Activated CD4-positive, alpha-beta T cell treated with anti-CD3 and anti-CD28 coated beads for 1 hour (primary cell): Measurements from ENCODE around the gene MYO16.

ENCODE experiments used
- DNase-seq: peaks from one replicate; pipeline ENCODE4 v3.0.0-alpha.2; 2020

Gene MYO16

DNA sequence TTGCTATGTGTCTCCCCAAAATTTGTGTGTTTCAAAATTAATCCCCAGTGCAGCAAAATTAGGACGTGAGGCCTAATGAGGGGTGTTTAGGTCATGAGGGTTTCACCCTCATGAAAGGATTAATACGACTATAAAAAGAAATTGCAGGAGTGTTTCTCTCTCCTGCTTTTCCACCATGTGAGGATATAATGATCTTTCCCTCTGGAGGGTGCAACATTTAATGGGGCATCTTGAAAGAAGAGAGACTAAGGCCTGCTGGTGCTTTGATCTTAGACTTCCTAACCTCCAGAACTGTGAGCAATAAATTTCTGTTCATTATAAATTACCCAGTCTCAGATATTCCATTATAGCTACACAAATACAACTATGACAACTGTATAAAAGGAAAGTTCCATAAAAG, 183.2 kb downstream of the MYO16 start:
- no peak for DNase-seq

GRCh38 chr13:108813587-108814170, 184.3 kb downstream of the MYO16 start:
- no peak for DNase-seq

DNA sequence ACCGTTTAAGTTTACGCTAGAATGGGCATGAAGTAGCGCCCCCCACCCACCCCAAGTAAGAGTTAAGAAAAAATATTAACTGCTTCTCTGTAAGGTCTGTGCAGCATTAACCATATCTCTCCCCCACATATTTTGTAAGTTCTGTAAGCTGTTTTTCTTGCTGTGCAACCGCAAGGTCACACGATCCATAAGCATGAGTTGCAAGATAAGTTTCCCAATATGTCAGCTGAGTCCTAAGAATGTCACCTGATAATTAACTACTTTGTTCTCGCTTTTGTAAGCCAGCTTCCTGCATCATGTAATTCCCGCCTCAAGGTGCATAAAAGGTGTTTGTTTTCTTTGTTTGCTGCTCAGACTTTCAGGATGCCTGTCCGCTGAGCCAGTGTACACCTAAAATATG, 187.0 kb downstream of the MYO16 start:
- DNase-seq: no peak

- DNase-seq: no peak
These were observed 198.2 kb downstream of the MYO16 start for GRCh38 chr13:108827646-108828045.

DNA sequence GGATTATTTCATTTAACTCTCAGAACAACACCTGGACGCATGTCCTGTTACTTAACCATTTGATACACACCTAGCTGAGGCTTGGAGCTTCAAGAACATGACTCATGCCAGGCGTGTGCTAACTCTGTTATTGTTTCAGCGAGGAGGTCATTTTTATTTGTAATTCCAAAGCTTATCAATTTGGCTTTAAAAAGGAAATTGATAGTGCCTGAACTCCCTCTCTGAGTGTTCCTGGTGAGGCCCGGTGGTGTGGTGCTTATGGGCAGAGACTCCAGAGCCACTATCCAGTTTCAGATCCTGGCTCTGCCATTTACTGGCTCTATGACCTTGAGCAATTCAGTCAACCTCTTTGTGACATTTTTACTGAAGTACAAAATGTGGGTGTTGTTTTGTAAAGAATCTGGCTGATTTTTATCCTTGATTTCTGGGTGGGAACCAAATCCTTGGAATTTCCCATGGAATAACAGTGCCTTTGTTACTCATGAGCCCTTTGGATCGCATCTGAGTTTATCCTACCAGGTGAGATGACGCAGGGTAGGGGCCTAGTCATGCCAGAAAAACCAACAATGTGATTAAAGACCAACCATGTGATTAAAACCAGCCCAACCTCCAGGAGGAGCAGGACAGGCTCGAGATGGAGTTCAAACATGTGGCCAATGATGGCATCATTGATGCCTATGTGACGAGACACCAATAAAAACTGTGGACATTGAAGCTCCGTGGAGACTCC, 198.8 kb downstream of the MYO16 start:
- no peak for DNase-seq

- no peak for DNase-seq
These were observed 201.5 kb downstream of the MYO16 start for GRCh38 chr13:108830916-108831315.

DNA sequence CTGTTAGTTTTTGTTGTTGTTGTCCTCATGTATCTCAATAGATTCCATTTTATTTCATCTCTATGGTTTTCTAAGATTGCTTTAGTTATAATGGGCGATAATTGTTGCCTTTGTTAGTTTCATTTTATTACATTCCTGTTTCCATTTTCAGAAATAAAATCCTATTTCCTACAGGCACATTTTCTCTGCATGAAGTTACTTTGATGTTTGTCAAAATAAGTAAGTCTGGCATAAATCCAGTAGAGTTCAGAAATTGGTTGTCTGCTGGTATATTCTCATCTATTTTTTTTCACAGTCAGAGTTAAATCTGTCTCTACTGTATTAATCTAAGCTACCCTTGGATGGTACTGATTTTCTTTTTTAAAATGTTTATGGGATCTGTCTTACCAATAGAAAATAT, 204.1 kb downstream of the MYO16 start:
- no peak for DNase-seq

DNA sequence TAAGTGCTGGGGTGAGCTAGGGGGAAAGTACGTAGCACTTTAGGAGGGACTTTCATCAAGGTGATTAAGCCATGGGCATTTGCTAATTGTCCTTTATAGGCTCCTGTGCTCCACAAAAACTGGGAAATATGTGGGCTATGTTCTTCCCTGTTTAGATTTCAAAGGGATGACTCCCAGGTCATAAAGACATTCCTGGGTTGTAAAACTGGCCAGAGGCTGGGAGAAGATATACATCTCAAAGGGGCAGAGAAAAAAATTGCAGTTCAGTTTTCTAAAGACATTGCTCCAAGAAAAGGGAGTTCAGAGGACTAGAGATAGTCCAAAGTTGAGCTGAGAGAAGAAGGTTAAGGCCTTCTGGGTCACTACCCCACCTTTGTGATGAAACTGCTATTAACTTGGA, 204.8 kb downstream of the MYO16 start:
- DNase-seq: no peak

GRCh38 chr13:108835083-108835482, 205.7 kb downstream of the MYO16 start:
- no peak for DNase-seq

DNA sequence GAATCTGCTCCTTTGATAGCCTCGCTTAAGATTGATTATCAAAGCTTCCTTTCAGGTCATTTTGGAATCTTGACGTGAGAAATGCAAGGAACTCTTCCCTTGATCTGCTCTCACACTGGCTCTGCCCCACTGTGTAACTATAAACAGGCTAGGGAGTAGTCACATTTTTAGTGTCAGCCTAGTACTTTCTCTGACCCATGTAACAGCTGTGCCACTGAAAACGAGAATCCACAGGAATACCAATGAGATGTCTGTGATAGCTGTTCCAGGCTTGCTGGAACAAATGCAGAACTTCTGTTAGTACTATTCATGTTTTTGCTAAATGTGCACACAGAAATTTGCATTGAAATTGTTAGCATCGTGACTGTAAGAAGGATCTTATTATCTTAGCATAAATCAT, 221.3 kb downstream of the MYO16 start:
- no peak for DNase-seq

GRCh38 chr13:108851660-108852059, 222.2 kb downstream of the MYO16 start:
- no peak for DNase-seq

DNA sequence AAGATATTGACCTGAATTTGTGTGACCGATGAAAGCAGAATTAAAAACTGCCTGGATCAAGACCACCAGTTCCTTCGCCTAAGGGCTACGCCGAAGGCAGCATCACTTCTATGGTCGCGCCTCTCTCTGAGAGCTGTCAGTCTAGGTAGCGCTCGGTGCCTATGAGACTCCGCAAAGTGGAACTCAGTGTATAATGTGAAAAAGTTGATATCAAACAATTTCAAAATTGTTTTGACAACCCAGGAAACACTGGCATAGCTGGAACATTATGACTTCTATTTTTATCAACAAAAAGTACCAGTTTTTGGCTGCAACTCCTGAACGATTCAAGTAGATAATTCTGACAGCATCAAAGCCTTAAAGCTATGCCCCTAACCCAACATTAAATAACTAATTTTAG, 223.6 kb downstream of the MYO16 start:
- no peak for DNase-seq

DNA sequence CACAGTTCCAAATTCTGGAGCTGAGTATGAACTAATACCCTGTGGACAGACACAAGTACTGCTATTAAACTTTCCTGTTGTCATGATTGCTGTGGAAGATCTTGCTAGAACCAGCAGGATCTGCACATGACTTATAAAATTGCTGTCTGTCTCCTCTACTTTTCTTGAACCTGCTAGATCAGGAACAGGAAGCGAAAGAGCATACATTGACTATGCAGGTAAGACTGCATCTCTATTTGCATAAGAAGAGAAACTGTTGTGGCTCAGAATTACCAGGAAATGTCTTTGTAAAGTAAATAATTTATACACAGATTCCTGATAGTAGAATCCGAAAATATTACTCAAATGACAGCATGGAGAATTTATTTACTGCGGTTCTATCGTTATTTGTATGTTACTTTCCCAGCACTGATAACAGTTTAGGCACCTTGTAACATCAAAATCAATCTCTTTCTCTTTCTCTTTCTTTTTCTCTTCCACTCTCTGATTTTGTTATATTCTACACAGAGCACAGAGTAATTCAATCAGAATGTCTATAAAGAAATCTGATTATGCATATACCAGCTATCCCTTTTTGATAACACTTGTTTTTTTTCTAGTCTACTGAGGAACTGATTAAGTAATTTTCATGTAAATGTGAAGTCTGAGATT, 226.5 kb downstream of the MYO16 start:
- no peak for DNase-seq

GRCh38 chr13:108858676-108859075, 229.3 kb downstream of the MYO16 start:
- DNase-seq: no peak

DNA sequence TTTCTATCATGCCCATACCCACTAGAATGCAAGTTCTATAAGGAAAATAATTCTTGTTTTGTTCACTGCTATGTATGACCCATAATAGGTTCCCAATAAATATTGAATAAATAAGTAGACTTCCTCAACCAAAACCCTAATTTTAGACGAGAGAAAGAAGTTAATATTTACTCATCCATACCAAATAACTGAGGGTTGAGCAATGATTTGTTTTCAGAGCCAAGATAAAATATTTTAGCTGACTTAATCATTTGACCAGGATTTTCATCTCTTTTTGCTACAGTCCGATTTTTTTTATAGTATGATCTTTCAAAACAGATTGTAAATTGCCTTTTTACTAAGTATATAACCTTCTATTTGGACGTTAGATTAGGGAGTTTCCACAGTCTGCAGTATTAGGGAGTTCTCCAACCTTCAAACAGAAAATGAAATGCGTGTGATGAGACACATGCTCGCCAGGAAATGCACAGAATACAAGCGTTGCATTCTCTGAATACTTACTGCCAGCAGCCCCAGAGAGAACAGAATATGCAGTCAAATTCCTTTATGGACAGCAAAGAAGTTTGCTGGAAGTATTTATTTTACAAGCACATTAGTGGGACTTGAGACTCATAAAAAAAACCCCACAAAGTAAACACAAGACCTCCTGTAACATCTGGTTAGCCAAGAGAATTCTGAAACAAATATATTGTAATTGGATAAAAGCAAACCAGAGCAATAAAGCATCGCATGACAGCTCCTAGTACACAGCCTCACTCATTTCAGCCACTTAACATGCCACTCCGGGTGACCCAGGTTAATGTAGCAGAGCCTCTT, 230.0 kb downstream of the MYO16 start:
- DNase-seq: no peak

DNA sequence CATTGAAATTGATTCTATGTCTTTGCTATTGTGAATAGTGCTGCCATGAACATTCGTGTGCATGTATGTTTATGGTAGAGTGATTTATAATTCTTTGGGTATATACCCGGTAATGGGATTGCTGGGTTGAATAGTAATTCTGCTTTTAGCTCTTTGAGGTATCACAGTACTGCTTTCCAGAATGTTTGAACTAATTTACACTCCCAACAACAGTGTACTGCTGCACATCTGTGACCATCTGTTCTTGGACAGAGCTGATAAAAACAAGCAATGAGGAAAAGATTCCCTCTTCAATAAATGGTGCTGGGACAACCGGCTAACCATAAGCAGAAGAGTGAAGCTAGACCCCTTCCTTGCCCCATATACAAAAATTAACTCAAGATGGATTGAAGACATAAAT, 231.0 kb downstream of the MYO16 start:
- DNase-seq: no peak

GRCh38 chr13:108877300-108877699, 247.9 kb downstream of the MYO16 start:
- DNase-seq: no peak

GRCh38 chr13:108878732-108879131, 249.3 kb downstream of the MYO16 start:
- DNase-seq: no peak

- DNase-seq: no peak
These were observed 260.0 kb downstream of the MYO16 start for GRCh38 chr13:108889324-108889984.

DNA sequence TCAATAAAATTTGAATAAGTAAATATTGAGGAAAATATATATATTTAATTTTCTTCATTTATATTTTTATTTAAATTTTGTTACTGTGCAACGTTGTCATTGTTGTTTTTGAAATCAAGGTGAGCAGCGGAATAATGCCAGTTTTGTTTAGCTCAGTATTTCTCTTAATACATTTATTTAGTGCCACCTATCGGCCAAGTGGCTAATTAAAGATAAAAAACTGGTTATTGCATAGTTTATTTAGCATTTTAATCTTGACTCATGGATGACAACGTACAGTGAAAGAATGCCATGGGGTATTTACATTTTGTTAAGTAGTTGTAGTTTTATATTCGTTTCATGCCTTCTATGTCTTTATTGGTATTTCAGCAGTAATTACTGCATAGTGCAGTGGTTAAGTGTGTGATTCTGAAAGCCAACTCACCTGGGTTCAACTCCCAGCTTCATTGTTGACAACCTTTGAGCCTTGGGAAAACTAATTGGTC, 265.9 kb downstream of the MYO16 start:
- no peak for DNase-seq

- DNase-seq: no peak
These were observed 268.5 kb downstream of the MYO16 start for GRCh38 chr13:108897955-108898354.

GRCh38 chr13:108902405-108903155, 273.2 kb downstream of the MYO16 start:
- no peak for DNase-seq
